HG02938 (cell line): Measurements from ENCODE around the gene SOX12.
"Not testable (repeated sequence)": the region's sequence is repeated elsewhere in the genome, so short reads cannot be mapped to it uniquely, and the experiment has no call there.

Source experiments
- ATAC-seq: cut with Tn5 transposase; IDR thresholded peaks from one replicate; pipeline ENCODE4 v1.9.1; 2021; ENCODE audit warnings: mild to moderate bottlenecking, moderate library complexity; ENCODE audit not compliant: unreplicated experiment

SOX12 gene

DNA sequence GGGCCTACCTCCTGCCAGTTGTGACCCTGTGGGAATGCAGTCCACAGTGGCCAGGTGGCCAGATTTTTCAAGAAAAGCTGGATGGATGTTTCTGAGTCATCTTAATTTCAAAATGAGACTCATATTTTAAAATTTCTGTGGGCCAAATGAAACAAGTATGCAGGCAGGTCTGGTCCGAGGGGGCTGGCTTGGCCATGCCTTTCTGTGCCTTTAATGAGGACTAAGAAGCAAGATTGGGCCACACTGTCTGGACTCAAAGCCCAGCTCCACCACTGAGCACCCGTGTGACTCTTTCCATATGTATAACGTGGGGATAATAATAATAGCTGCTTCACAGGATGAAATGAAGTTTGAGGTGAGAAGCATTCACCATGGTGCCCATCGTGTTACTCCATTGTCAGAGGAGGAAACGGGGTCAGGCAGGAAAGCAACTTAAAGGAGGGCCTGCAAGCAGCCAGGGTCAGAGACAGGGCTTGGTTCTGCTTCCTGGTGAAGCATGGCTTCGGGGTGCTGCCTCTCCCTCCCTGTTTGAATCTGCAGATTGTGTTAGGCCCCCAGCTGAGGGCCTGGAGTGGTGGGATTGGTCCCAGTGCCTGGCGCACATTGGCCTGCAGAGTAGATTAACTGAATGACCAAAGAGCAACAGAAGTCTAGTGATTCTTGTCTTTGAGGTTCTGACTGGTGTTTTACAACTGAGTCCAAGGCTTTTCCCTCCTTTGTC is 3.8 kb downstream of the SOX12 start:
- no peak for ATAC-seq

DNA sequence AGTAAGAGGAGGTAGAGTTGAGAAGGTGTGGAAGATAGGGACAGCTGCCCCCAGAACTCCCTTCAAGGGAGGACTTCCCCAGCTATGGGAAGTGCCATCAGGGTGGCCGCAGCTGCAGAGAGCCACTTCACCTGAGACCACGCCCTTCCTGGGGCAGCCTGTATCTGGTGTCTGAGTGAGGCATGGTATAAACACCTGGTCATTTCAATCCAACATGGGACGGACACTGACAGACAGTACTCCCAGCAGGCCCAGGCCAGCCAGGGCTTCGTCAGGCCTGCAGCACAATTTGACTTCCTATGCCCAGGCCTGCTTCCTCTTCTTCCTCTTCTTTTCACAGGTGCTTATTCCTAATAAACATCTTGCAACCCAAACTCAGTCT is 4.5 kb downstream of the SOX12 start:
- no peak for ATAC-seq

DNA sequence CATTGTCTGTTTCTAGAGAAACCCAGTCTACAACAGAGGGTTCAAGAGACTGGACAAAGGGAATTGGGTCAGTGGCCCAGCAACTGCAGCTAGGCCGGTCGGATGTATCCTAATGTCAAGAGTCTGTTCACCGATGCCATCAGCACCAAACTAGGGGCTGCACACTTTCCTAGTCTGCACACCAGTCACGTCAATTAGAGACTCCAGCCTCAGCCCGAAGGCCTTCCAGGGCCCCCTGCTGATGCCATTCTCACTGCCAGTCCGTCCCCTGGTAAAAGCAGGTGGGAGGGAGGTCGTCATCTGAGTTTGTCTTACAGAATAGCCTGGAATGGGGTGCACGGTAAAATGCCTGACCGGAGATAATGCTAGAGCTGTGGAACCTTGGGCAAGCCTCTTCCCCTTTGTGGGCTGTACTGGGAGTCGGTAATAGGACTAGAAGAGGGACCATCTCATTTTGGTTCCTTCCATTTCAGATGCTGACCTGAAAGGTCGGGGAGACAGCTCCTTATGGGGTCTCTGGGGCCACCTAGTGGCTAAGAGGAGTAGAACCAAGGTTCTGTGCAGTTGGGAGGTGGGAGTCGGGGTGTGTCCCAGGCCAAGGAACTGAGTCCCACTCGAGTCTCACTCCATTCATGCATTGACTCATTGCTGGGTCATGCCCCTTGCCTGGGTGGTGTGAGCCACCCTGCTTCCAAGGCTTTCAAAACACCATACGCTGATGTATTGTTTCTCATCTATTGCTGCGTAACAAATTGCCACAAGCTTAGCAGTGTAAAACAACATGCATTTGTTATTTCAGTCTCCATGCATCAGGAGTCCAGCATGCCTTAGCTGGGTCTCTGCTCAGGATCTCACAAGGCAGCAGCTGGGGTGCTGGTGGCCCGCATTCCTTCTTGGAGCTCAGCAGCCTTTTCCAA is 5.1 kb downstream of the SOX12 start:
- ATAC-seq, result no peak

DNA sequence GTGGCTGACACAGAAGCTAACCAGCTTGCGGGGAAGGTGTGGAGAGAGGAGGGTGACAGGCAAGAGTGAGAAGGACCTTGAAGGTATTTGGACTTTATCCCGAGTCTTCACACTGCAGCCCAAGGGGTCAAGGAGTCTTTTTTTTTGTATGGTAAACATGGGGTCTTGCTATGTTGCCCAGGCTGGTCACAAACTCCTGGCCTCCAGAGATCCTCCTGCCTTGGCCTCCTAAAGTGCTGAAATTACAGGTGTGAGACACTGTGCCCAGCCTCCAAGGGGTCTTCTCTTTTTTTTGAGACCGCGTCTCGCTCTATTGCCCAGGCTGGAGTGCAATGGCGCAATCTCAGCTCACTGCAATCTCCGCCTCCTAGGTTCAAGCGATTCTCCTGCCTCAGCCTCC is 9.2 kb downstream of the SOX12 start:
- ATAC-seq, result no peak

- not testable (repeated sequence) for ATAC-seq
These were observed 10.7 kb downstream of the SOX12 start for GRCh38 chr20:336040-336439.

DNA sequence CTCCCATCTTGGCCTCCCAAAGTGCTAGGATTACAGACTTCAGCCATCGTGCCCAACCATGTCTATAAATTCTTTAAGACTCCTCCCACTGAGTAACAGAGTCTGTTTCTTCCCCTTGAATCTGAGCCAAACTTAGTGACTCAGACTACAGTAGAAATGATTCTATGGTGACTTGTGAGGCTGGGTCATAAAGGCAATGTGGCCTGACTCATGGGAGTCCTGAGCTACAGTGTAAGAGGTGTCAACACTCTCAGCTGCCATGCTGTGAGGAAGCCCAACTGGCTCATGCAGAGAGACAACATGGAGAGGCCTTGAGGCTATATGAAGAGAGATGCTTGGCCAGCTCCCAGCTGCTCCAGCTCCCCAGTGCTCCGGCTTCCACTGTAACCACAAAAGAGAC is 16.3 kb downstream of the SOX12 start:
- no peak for ATAC-seq

DNA sequence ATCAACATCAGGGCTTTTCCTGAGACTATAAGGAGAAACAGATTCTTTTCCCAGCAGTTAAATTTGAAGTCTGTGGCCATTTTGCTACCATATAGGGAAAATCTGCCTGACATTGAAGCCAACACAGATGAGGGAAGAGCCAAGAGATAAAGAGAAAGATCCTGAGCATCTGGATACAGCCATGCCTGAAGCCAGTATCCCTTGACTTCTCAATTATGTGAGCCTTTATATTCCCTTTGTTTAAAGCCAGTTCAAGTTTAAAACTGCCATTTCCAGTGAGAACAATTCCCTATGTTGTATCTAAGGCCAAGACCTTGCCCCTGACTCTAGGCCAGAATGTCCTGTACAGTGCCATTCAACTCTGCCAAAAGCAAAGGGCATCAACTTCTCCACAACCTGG is 17.8 kb downstream of the SOX12 start:
- no peak for ATAC-seq

- no peak for ATAC-seq
These were observed 20.8 kb downstream of the SOX12 start for GRCh38 chr20:346033-346639.

GRCh38 chr20:346640-347316 is 21.4 kb downstream of the SOX12 start, which contains the start of gene NRSN2:
Gene NRSN2 (plus strand): TSS chr20:347111. CDS start chr20:349644, 2,533 bp downstream.
- ATAC-seq, result peak; percentile 20

DNA sequence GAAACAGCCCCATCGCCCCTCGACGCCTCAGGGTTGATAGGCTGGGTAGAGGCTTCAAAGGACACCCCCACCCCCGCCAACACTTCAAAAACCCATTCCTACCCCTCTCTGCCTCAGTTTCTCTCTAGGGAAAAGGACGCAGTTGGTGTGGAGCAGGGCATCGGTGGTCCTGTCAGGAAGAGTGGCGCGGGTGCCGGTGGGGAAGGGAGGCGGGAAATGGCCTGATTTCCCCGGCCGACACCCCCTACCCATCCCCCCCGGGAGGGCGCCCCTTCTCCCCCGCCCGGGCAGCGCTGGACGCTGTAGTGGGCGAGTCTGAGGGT is 21.9 kb downstream of the SOX12 start:
- no peak for ATAC-seq

DNA sequence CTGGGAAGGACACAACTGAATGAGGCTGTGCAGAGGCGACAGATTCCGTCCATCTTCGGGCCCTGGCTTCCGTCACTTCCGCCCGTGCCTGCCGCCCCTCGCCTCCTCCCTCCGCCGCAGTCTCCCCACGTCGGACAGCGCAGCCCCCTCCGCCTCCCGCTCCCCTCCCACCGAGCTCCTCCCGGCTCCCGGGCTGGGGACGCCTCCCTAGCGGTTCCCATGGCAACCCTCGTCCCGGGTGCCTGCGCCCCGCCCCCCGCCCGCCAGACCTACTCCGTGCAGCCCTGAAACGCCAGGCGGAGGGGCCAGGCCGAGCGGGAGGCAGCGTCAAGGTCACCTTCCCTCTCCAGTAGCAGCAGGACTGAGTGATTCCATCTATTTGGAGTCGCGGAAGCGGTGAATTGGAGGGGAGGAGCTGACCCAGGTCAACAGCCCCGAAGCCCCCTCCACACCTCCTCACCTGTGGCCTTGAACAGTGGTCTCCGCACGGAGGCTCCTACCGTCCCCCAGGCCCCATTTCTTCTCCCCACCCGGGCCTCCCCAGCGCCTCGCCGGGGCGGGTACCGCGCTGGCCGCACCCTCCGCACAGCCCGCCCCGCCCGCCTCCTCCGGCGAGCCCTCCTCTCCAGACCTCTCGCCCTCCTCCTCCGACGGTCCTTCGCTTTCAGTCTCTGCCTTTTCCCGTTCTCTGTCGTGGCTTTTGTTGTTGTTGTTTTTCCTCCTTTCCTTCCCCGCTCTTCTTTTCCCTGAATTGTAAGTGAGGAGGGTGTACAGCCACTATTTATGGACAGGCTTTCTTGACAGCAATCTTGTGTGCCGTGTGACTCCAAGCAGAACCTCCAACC is 22.5 kb downstream of the SOX12 start:
- peak; percentile 73 for ATAC-seq

DNA sequence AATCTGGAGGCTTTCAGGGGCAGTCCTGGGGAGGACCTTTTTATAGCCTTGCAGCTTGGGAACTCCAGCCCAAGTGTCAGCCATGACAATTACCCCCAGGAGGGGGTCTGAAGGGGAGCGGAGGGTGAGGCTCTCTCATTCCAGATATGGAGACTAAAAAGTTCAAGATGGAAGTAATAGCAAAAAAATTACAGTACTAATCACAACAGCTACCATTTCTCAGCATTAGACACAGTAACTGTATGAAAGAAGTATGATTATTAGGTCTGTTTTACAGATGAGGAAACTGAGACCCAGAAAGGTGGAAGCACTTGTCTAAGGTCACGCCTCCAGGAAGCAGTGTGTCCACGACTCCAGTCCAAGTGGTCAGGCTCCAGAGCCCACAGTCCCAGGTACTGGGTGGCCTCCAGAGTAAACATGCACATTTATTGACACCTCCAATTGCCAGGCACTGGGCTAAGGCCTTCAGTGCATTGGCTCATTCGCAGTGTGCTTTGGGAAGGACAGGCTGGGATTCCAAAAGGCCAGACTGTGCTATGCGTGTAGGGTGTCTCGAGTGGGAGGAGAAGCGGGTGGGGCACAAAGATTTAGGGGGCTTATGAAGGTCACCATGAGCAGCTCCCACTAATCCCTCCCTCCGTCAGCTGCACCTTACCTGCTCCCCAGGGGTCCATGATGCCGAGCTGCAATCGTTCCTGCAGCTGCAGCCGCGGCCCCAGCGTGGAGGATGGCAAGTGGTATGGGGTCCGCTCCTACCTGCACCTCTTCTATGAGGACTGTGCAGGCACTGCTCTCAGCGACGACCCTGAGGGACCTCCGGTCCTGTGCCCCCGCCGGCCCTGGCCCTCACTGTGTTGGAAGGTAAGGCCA is 23.9 kb downstream of the SOX12 start:
- ATAC-seq, result no peak

- no peak for ATAC-seq
These were observed 27.8 kb downstream of the SOX12 start for GRCh38 chr20:353166-353565.

DNA sequence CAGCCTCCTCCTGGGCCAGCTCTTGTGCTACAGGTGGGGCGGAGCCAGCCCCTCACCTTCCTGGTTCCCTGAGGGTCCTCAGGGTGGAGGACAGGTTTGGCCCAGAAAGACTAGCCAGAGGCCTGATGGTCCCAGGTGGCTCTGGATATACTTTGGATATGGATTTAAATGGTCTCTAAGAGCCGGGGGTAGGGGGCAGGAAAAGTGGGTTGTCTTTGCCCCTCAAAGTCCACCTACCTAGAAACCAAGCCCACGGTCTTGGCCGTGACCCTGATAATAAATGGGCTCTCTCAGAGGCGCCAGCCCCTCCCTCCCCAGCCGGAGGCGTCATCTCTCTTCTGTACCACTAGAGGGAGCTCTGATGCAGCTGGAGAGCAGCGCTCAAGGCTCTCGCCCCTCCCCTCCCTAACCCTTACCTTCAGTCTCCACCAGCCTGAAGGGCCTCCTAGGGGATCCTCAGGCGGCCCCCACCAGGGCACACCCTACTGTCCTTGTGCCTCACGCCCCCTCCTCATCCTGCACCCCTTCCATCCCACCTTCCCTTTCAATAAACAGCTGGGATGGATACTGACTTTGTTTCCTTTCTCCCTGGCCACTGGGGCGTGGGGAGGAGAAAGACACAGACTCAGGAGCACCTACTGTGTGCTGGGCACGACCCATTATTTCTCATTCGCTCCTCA is 29.1 kb downstream of the SOX12 start:
- peak; percentile 82 for ATAC-seq

DNA sequence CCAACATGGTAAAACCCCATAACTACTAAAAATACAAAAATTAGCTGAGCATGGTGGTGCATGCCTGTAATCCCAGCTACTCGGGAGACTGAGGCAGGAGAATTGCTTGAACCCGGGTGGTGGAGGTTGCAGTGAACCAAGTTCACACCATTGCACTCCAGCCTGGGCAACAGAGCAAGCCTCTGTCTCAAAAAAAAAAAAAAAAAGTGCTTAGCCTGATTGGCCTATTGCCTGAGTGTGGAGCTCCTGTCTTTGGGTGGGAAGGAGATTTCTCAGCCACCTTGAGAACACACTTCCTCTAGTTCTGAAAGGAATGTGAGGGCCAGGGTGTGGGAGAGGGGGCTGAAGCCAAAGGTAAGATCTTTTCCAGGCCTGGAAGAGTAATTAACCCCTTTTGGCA is 30.8 kb downstream of the SOX12 start:
- ATAC-seq, result not testable (repeated sequence)

- ATAC-seq, result no peak
These were observed 31.4 kb downstream of the SOX12 start for GRCh38 chr20:356745-357144.

GRCh38 chr20:358891-359555 is 33.7 kb downstream of the SOX12 start:
- no peak for ATAC-seq

GRCh38 chr20:361561-361960 is 36.2 kb downstream of the SOX12 start:
- ATAC-seq, result no peak
